Endothelial cell of umbilical vein (primary cell): ENCODE results near the gene ZNF248. TPM values are rescaled to one million over a fixed set of nuclear protein-coding genes. Genes with fewer than 3 reads are reported as not detected.

Experiments used
- BruUV-seq: library from RNA; stranded (reverse); fragments of 400-500 nt; replicated peaks from 2 replicates; lab custom pipeline; 2021; lab: Mats Ljungman, UMichigan
- CTCF ChIA-PET: fragments of 300-600, 350-600 bp; sonication (Branson Sonifier 250); formaldehyde crosslinking; loops from one replicate; lab custom pipeline; 2021; ENCODE audit warnings: antibody characterized with exemption, inconsistent platforms; lab: Charles Lee
- POLR2A ChIA-PET: fragments of 300-600, 350-600 bp; sonication (Branson Sonifier 250); formaldehyde crosslinking; loops from one replicate; lab custom pipeline; 2021; ENCODE audit warnings: antibody characterized with exemption, inconsistent platforms; lab: Charles Lee
- DNase-seq: peaks from one replicate; pipeline ENCODE4 v3.0.0-alpha.2; 2011; ENCODE audit warnings: low read depth, low spot score
- FAIRE-seq: peaks from 2 replicates; lab custom pipeline; 2011; peaks lifted over from hg19 to GRCh38; lab: Jason Lieb, UNC
- H2AFZ ChIP-seq: 2 replicates; pipeline ENCODE4 v1.6.0; 2012; ENCODE audit warnings: low read depth, low read length, control low read depth, inconsistent platforms
- H3K27ac ChIP-seq: 2 replicates; pipeline ENCODE4 v1.5.1; 2011; ENCODE audit warnings: low read depth, mild to moderate bottlenecking, control low read depth, low read length, moderate library complexity; ENCODE audit not compliant: insufficient read depth
- H3K27me3 ChIP-seq, 2 experiments: 2 replicates each; pipeline versions ENCODE4 v1.6.0 to v1.6.1; 2011; ENCODE audit warnings: low read length in 2 of 2, mixed read lengths in 1 of 2; ENCODE audit not compliant: control insufficient read depth in 2 of 2, insufficient read depth in 2 of 2
- H3K36me3 ChIP-seq, 2 experiments: 2 replicates in 1 of 2; 3 replicates in 1 of 2; pipeline ENCODE4 v1.5.1; 2011; ENCODE audit warnings: low read length in 2 of 2, mild to moderate bottlenecking in 1 of 2, moderate library complexity in 1 of 2; ENCODE audit not compliant: control insufficient read depth in 2 of 2, insufficient read depth in 2 of 2; ENCODE audit errors: extremely low read depth in 1 of 2
- H3K4me1 ChIP-seq: 3 replicates; pipeline ENCODE4 v1.5.1; 2011; ENCODE audit warnings: mild to moderate bottlenecking, low read length; ENCODE audit not compliant: control insufficient read depth, insufficient read depth; ENCODE audit errors: extremely low read depth
- H3K4me2 ChIP-seq: 2 replicates; pipeline ENCODE4 v1.6.1; 2011; ENCODE audit warnings: low read length, control low read depth, mixed read lengths; ENCODE audit not compliant: insufficient read depth
- H3K4me3 ChIP-seq, 3 experiments: fragments of 200-600 bp in 1 of 3; sonication (generic), shearing (Covaris generic) in 1 of 3; replicated peaks in 1 of 3; 2 replicates each; pipeline ENCODE4 v1.5.1; 2011 to 2016; ENCODE audit warnings: control low read depth in 3 of 3, low read length in 3 of 3, mild to moderate bottlenecking in 2 of 3, inconsistent platforms in 1 of 3, low read depth in 1 of 3, moderate library complexity in 1 of 3; ENCODE audit not compliant: insufficient read depth in 1 of 3
- H3K79me2 ChIP-seq: 2 replicates; pipeline ENCODE4 v1.6.0; 2012; ENCODE audit warnings: low read length, inconsistent platforms; ENCODE audit not compliant: control insufficient read depth, insufficient read depth
- H3K9ac ChIP-seq: replicated peaks from 2 replicates; pipeline ENCODE3; 2011; ENCODE audit warnings: low read length, control low read depth; ENCODE audit not compliant: insufficient read depth; ENCODE audit errors: extremely low read depth
- H3K9me1 ChIP-seq: replicated peaks from 3 replicates; pipeline ENCODE4 v1.6.0; 2011; ENCODE audit warnings: mild to moderate bottlenecking, low read length; ENCODE audit not compliant: control insufficient read depth, insufficient read depth; ENCODE audit errors: extremely low read depth
- H3K9me3 ChIP-seq: replicated peaks from 2 replicates; pipeline ENCODE4 v1.5.1; 2012; ENCODE audit warnings: low read length, inconsistent platforms; ENCODE audit not compliant: control insufficient read depth, insufficient read depth
- H4K20me1 ChIP-seq: replicated peaks from 2 replicates; pipeline ENCODE3; 2011; ENCODE audit warnings: mild to moderate bottlenecking, low read length; ENCODE audit not compliant: control insufficient read depth, insufficient read depth; ENCODE audit errors: extremely low read depth
- EZH2 ChIP-seq: IDR thresholded peaks from 2 replicates; pipeline ENCODE4 v1.6.1; 2012; ENCODE audit warnings: borderline replicate concordance, low read depth, mild to moderate bottlenecking, moderate library complexity, low read length, inconsistent platforms; ENCODE audit not compliant: severe bottlenecking
- FOS ChIP-seq: IDR thresholded peaks from 2 replicates; pipeline ENCODE4 v1.6.1; 2011; ENCODE audit warnings: mild to moderate bottlenecking, low read length, moderate library complexity, borderline replicate concordance; ENCODE audit not compliant: insufficient read depth
- GATA2 ChIP-seq: IDR thresholded peaks from 2 replicates; pipeline ENCODE4 v1.7.0; 2011; ENCODE audit warnings: low read depth, mild to moderate bottlenecking, moderate library complexity, mixed read lengths, low read length; ENCODE audit not compliant: insufficient read length, insufficient read depth
- JUN ChIP-seq: IDR thresholded peaks from 2 replicates; pipeline ENCODE4 v1.6.1; 2011; ENCODE audit warnings: borderline replicate concordance, low read depth; ENCODE audit not compliant: insufficient read length, insufficient read depth
- MYC ChIP-seq: IDR thresholded peaks from one replicate; pipeline ENCODE4 v1.6.1; 2011; ENCODE audit warnings: mild to moderate bottlenecking, low read depth, low read length
- POLR2A ChIP-seq: IDR thresholded peaks from 2 replicates; pipeline ENCODE4 v1.6.1; 2012; ENCODE audit warnings: low read depth, mild to moderate bottlenecking, control low read depth, low read length
- POLR2AphosphoS5 ChIP-seq: IDR thresholded peaks from 2 replicates; pipeline ENCODE4 v1.6.1; 2012; ENCODE audit warnings: low read depth, mild to moderate bottlenecking, control low read depth, low read length, moderate library complexity; ENCODE audit not compliant: insufficient read depth
- dilution Hi-C: fragments of 300-500 bp; cut with MboI; formaldehyde crosslinking; loops from one replicate; pipeline ENCODE4 v1.15.0; 2019; ENCODE audit warnings: low sequenced_read_pairs; ENCODE audit not compliant: extremely low pct_ligation_motif_present
- intact Hi-C: fragments of 100-400 bp; cut with micrococcal nuclease; formaldehyde crosslinking; loops from one replicate; pipeline ENCODE4 v1.10.0; 2022
- polyA plus RNA-seq, 4 experiments: library from polyadenylated mRNA; depleted of rRNA in 3 of 4; stranded (reverse) in 3 of 4; unstranded in 1 of 4; fragments of >200 nt; gene quantifications; 2 replicates each; pipeline versions ENCODE4 v1.2.1 to v1.2.3, GENCODE V29; 2011 to 2012; ENCODE audit warnings: missing spikeins in 1 of 4
- total RNA-seq: library from RNA; stranded (reverse); gene quantifications from 2 replicates; pipeline ENCODE4 v1.2.3, GENCODE V29; 2021
- TF ChIP-seq, protein P1 (sequence below), 2 donors: IDR thresholded peaks; 1 replicate in 1 of 2; 2 replicates in 1 of 2; pipeline ENCODE4 v1.5.1; 2011; ENCODE audit warnings: low read length in 2 of 2, mild to moderate bottlenecking in 2 of 2, moderate library complexity in 2 of 2, control low read depth in 1 of 2, inconsistent platforms in 1 of 2, low read depth in 1 of 2; ENCODE audit not compliant: insufficient read depth in 1 of 2; ENCODE audit errors: extremely low read depth in 1 of 2
- TF ChIP-seq, protein P2 (sequence below): IDR thresholded peaks from 2 replicates; pipeline ENCODE4 v1.6.1; 2011; ENCODE audit not compliant: insufficient read depth, insufficient read length

The ZNF248 gene
- total and polyA plus RNA-seq, 2 donors (not counting 3 experiments of a cell fraction or from before 2014, with no cell fraction given) = 4.3 to 6.5 TPM

DNA sequence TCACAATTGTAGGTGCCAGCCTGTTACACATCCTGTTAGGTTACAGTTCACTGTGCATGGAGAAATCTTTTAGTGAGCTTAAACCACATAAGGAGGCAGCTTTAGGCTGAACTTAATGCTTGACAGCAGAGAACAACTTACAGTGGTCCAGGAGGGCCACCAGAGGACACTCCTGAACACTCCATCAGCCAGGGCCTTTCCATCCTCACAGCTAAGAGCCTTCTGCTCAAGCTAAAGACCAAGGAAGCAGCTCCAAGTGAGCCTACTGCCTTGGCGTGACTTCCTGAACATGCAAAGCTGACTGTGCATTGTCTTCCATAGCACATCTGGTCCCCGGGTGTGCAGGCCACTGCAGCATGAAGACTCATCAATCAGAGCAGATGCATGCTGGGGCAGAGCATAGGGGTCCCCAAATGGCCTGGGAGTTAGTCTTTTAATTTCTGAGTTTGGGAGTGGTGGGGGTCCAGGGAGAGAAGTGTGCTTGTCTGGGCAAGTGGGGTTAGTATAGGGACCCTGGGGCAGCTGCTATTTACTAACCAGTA, 105.0 kb downstream of the ZNF248 start:
- POLR2A ChIA-PET = no interaction called here
- DNase-seq = no peak

More for the DNA sequence above, 105.0 kb downstream of the ZNF248 start:
- intact Hi-C loops = no loop called here
- no peaks in the 10 kb centered on the region for H3K9me1 ChIP-seq
- H3K4me3 ChIP-seq = no peak overlapping the region
- H3K79me2 ChIP-seq = no peaks in the 10 kb centered on the region
- no TSS peak for BruUV-seq
- H4K20me1 ChIP-seq = no peaks in the 10 kb centered on the region
- no peaks in the 10 kb centered on the region for H3K36me3 ChIP-seq
- CTCF ChIA-PET = no interaction called here
- no peak overlapping the region for H2AFZ ChIP-seq
- TF ChIP-seq POLR2AphosphoS5 (no peak), GATA2 (no peak), POLR2A (no peak), EZH2 (no peak), JUN (no peak), MYC (no peak), FOS (no peak)
- TF ChIP-seq, protein P1, sequence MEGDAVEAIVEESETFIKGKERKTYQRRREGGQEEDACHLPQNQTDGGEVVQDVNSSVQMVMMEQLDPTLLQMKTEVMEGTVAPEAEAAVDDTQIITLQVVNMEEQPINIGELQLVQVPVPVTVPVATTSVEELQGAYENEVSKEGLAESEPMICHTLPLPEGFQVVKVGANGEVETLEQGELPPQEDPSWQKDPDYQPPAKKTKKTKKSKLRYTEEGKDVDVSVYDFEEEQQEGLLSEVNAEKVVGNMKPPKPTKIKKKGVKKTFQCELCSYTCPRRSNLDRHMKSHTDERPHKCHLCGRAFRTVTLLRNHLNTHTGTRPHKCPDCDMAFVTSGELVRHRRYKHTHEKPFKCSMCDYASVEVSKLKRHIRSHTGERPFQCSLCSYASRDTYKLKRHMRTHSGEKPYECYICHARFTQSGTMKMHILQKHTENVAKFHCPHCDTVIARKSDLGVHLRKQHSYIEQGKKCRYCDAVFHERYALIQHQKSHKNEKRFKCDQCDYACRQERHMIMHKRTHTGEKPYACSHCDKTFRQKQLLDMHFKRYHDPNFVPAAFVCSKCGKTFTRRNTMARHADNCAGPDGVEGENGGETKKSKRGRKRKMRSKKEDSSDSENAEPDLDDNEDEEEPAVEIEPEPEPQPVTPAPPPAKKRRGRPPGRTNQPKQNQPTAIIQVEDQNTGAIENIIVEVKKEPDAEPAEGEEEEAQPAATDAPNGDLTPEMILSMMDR (IDR thresholded peaks at IDR 0.05; ENCODE audit: extremely low read depth in 1 of 2, insufficient read depth in 1 of 2, low read depth in 1 of 2, low read length in 2 of 2) = no peak
- TF ChIP-seq, protein P2, sequence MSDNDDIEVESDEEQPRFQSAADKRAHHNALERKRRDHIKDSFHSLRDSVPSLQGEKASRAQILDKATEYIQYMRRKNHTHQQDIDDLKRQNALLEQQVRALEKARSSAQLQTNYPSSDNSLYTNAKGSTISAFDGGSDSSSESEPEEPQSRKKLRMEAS = no peak
- no peaks in the 10 kb centered on the region for H3K27me3 ChIP-seq
- no peak overlapping the region for H3K9ac ChIP-seq
- H3K9me3 ChIP-seq = no peaks in the 10 kb centered on the region
- no peak for FAIRE-seq
- no peak overlapping the region for H3K27ac ChIP-seq
- dilution Hi-C loops = no loop called here
- no peak overlapping the region for H3K4me2 ChIP-seq
- no peaks in the 10 kb centered on the region for H3K4me1 ChIP-seq
